HPDE6-E6E7 (cell line): ENCODE data around the gene KMT2C.

ENCODE experiments used
- DNase-seq: peaks from one replicate; pipeline ENCODE4 v3.0.0; 2011; ENCODE audit warnings: missing footprints; ENCODE audit errors: extremely low spot score

The KMT2C gene

DNA sequence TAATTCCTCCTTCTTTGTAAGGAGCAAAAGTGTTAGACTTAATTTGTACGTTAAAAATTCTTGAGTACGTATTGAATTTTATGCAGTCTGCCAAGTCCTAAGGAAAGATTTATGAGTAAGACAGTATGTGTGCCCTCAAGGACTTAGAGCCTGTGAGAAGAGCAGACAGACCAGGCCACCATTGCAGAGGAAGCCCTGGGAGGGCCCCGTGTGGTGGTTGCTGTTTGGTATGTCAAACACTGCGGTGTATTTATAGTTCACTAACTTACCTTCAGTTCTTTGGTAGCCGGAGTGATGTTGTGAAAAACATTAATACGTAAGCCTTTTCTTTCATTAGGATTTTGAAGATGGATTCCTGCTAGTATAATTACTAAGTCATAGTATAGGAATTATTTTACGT is 327.4 kb downstream of the KMT2C start:
- no peak for DNase-seq

DNA sequence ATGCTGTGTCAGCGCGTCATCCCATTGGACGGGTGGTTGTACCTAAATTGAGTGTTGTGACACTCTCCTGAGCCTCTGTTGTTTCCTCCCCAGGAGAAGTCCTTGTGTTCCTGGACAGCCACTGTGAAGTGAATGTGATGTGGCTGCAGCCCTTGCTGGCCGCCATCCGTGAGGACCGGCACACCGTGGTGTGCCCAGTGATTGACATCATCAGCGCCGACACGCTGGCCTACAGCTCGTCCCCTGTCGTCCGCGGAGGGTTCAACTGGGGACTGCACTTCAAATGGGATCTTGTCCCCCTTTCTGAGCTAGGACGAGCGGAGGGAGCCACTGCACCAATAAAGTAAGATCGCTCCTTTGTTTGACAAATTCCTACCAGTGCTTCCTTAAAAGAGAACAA is 327.9 kb downstream of the KMT2C start:
- DNase-seq, result no peak

DNA sequence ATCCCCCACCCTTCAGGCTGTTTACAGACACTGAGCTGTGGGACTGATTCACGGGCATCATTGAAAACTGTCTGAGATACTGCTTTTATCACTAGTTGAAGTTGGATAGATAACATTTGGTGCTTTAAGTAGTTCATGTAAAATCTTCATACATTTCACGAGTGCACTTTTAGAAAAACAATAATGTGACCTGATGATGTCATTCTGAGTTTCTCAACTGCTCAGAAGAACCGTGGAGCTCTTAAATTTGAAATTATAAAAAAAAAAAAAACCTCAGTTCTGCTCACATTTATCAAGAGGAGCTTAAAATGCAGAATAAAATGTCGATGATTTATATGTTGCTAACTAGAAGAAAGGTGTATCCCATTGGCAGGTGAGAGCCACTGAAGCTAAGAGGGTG is 328.8 kb downstream of the KMT2C start:
- no peak for DNase-seq

DNA sequence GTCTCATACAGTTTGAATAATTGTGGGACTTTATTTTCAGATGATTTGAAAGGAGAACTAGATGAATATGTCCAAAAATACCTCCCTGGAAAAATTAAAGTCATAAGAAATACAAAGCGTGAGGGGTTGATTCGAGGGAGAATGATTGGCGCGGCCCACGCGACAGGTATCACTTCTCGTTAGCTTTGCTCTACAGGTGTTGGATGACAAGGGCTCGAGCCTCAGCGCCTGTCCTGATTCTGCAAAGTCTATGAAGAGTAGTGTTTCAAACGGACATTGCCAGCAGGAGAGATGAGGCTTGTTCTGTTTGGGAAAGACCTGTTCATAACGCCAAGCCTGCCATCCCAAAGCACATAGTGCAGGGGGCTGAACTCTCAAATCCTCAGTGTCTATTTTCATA is 330.6 kb downstream of the KMT2C start:
- DNase-seq, result no peak

DNA sequence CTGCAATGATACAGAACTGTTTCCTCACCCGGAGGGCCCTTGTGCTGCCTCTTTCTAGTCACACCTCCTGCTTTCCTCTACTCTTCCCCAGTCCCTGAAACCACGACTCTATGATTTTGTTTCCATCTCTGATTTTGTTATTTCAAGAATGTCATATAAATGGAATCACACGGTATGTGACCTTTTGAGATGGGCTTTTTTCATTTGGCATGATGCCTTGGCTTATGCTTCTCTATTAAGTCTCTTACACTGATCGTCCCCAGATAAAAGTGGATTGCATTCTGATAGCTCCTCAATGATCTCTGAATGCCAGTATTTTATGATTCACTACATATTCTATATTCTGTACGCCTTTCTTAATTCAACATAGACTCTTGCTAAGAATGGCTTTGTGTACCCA is 332.1 kb downstream of the KMT2C start:
- no peak for DNase-seq

DNA sequence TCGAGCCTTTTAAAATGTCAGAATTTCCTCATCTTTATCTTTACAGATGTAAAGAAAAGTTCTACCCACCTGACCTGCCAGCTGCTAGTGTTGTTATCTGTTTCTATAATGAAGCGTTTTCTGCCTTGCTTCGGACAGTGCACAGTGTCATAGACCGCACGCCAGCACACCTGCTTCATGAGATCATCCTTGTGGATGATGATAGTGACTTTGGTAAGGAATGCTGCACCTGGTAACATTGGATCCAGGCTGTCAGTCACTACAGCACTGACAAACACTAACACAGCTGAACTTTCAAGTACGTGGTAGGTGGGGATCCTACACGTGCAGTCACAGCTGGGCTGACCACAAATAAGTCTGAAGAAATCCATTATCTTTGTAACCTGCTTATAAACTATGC is 332.7 kb downstream of the KMT2C start:
- DNase-seq, result no peak

DNA sequence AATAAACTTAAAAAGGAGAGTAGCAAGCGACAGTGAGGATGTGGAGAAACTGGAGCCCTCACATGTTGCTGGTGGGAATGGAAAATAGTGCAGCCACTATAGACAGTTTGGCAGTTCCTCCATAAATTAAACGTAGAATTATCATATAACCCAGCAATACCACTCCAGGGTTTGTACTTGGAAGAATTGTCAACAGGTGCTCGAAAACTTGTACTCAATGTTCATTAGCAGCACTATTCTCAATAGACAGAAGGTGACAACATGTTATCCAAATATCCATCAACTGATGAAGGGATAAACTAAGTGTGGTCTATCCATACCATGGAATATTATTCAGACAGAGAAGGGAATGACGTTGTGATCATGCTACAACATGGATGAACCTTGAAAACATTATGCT is 338.5 kb downstream of the KMT2C start:
- DNase-seq, result no peak

DNA sequence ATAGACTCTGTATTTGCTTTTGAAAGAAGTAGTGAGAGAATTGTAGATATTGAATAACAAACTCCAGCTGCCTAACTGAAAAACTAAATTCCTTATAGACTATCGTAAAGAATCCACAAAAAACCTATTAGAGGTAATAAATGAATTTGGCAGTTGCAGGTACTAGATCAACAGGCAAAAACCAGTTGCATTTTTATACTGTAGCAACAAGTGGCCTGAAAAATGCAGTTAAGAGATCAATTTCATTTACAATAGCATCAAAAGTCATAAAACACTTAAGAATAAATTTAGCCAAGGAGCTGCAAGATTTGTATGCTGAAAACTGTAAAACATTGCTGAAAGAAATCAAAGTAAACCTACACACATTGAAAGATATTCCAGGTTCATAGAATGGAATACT is 340.0 kb downstream of the KMT2C start:
- no peak for DNase-seq

DNA sequence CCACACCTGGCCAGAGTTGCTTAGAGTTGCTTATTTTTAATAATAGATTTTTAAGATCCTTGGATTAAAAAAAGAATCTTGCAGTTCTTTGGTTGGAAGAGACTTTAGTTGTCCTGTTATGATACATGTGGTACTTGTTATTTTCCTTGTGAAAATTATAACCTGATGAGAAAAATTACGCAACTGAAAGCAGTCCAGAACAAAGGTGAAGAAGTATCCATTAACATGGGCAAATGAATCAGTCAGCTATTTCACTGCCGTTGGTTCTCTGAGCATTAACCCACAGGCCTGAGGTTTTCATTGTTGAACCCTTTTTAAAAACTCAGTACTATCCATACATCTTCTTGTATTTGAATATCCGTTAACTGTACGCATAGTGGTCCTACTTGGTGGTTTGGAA is 342.1 kb downstream of the KMT2C start:
- no peak for DNase-seq

DNA sequence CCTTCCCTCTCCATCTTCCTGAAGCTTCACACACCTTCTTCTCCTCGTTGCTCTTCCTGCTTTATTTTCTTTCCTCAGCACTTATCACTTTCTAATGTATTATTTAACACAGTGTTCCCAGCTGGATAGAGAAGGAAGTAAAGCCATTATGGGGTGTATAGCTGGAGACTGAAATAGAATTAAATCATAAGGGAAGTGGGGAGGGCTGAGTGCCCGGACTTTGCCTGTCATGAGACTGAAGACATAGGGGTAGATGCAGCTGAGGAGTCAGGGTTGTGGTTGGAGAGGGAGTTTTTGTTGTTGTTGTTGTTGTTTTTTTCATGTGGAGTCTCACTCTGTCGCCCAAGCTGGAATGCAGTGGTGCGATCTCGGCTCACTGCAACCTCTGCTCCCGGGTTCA is 345.1 kb downstream of the KMT2C start:
- DNase-seq, result no peak

DNA sequence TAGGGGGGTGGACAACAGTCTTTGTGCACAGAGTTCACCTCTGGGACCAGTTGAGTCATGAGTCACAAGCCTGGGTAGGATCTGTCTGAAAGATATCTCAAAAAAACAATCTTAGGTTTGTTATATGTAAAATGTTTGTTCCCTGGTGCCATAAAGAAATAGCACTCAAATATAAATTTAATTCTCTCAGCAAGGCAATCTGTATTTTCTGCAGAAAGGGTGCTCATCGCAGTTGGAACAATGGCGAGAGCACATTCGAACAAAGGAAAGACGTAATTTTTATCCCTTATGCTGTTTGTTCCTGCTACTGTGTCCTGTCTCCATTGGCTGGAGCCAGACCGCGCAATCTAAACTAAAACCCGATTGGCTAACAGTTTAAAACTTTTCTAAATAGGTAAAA is 346.6 kb downstream of the KMT2C start:
- DNase-seq, result no peak

DNA sequence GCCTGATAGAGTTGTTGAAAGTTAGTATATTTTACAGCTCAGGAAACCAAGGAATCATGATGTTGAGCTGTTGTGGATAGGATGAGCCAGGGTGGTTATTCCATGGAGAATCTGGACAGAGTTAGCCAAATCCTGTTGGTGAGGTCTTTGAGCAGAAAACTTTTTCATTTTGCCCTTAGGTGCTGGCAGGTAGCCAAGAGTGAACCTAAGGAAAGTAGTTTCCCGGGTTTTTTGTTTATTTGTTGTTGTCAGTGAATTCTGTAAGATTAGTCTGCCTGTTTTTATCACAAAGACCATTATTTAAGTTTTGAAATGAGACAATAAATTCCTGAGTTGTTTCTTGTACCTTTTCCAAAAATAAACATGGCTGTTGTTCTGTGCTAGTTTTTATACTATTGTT is 349.3 kb downstream of the KMT2C start:
- no peak for DNase-seq

DNA sequence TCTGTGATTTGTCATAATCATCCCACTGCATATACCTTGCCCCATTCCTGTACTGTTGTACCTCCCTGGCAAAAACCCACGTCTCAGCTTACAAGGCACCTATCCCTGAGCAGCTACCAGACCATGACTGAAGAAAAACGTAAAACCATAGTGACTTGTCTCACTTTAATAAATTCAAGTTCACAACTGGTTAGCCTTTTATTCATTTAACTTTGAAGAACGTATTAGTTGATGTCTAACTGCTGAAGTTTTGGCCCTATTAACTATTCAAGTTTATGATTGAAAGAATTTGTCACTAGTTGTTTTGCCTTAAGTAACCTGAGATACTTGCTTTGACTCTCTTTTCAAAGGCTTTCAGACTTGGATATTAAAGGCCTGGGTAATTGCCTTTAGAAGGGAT is 350.7 kb downstream of the KMT2C start:
- no peak for DNase-seq
